Measurements from ENCODE around the gene BEND3. TPM values are rescaled to one million over a fixed set of nuclear protein-coding genes. Genes with fewer than 3 reads are reported as not detected.

The BEND3 gene
- total RNA-seq, 1 experiment from 2014 or later, result 70.2 TPM

DNA sequence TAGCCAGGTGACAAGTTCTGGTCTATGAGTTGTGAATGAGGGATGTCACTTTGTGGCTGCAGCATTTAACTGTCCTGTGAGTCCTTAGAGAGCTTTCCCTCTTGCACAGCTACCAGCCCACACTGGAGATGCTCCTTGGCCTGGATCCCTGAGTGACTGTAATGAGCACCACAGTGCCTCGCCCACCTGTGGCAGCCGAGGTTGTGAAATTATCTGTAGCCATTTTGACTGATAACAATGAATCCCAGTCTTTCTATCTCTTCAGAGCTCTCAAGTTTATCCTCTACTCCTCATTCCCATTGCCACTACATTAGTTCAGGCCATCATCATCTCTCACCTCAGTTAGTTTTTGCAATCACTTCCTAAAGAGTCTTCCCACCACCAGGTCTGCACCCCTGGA lies 41.3 kb upstream of the BEND3 start:
- H3K79me1 ChIP-seq (ENCODE audit: insufficient read depth, low read depth, low read length, poor library complexity, severe bottlenecking), result no peaks in the 10 kb centered on the region
- H3K79me2 ChIP-seq (ENCODE audit: insufficient read depth, low read length), result no peaks in the 10 kb centered on the region
- no peak overlapping the region for H3K14ac ChIP-seq (ENCODE audit: insufficient read depth, low read length)
- H3K9me3 ChIP-seq (ENCODE audit: control insufficient read depth, low read depth, low read length), result no peaks in the 10 kb centered on the region
- Mint-ChIP-seq H3K4me3 (no peak overlapping the region), H3K4me1 (peaks cover 19 to 23% of the 10 kb centered on the region in 2 experiments), H3K9me3 (no peaks in the 10 kb centered on the region), H3K27me3 (ENCODE audit: low read depth) (no peaks in the 10 kb centered on the region), H3K27ac (peak overlapping the region in 2 of 3 experiments; percentile 34 to 35; a peak in 3 of 7 replicates), H3K36me3 (ENCODE audit: insufficient read depth in 1 of 3, low read depth in 3 of 3) (no peaks in the 10 kb centered on the region; a peak in 1 of 7 replicates)
- H3K56ac ChIP-seq (ENCODE audit: insufficient read length, low read depth, low read length), result no peak overlapping the region
- no peak for DNase-seq
- H3K4me1 ChIP-seq (ENCODE audit: insufficient read depth, low read length), result no peaks in the 10 kb centered on the region; the same call in 1 of the 2 replicates
- H3K4ac ChIP-seq (ENCODE audit: low read depth, low read length), result no peak overlapping the region
- H4K91ac ChIP-seq (ENCODE audit: insufficient read length, low read depth, low read length), result no peak overlapping the region
- no CpG with 5 or more reads among the region's 2 CpGs for WGBS (ENCODE audit: extremely low coverage, insufficient read length, low lambda C conversion rate)
- no peaks in the 10 kb centered on the region for H3K23me2 ChIP-seq (ENCODE audit: insufficient read length, low read depth, low read length, poor library complexity, severe bottlenecking)
- no peak overlapping the region for H2BK15ac ChIP-seq (ENCODE audit: low read depth, low read length)
- H3T11ph ChIP-seq (ENCODE audit: low read length), result no peak overlapping the region
- H3K18ac ChIP-seq (ENCODE audit: insufficient read length, low read depth, low read length), result no peak overlapping the region
- no peak overlapping the region for H4K5ac ChIP-seq (ENCODE audit: insufficient read length, low read depth, low read length)
- no peak overlapping the region for H3K27ac ChIP-seq (ENCODE audit: insufficient read length, low read depth, low read length)
- H3K9ac ChIP-seq (ENCODE audit: extremely low read depth, insufficient read length, low read length), result no peak overlapping the region
- H3K23ac ChIP-seq (ENCODE audit: insufficient read length, low read depth, low read length), result no peak overlapping the region
- H4K8ac ChIP-seq (replicated peaks; ENCODE audit: insufficient read length, low read depth, low read length), result no peak overlapping the region
- TF ChIP-seq, protein P1, sequence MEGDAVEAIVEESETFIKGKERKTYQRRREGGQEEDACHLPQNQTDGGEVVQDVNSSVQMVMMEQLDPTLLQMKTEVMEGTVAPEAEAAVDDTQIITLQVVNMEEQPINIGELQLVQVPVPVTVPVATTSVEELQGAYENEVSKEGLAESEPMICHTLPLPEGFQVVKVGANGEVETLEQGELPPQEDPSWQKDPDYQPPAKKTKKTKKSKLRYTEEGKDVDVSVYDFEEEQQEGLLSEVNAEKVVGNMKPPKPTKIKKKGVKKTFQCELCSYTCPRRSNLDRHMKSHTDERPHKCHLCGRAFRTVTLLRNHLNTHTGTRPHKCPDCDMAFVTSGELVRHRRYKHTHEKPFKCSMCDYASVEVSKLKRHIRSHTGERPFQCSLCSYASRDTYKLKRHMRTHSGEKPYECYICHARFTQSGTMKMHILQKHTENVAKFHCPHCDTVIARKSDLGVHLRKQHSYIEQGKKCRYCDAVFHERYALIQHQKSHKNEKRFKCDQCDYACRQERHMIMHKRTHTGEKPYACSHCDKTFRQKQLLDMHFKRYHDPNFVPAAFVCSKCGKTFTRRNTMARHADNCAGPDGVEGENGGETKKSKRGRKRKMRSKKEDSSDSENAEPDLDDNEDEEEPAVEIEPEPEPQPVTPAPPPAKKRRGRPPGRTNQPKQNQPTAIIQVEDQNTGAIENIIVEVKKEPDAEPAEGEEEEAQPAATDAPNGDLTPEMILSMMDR (conservative IDR thresholded peaks at IDR 0.05), result no peak
- no peaks in the 10 kb centered on the region for H3K27me3 ChIP-seq (ENCODE audit: insufficient read depth, low read length)
- no peak overlapping the region for H2BK120ac ChIP-seq (ENCODE audit: low read depth, low read length, poor library complexity, severe bottlenecking)
- H2BK12ac ChIP-seq (ENCODE audit: insufficient read length, low read depth, low read length), result no peak overlapping the region
- no peak overlapping the region for H2BK20ac ChIP-seq (ENCODE audit: low read depth, low read length, poor library complexity, severe bottlenecking)
- no peak overlapping the region for H2AFZ ChIP-seq (ENCODE audit: low read length)
- no peak overlapping the region for H2AK5ac ChIP-seq (ENCODE audit: insufficient read length, low read length)
- H2BK5ac ChIP-seq (ENCODE audit: insufficient read length, low read length), result no peak overlapping the region
- no peaks in the 10 kb centered on the region for H4K20me1 ChIP-seq (ENCODE audit: control insufficient read depth, insufficient read depth, insufficient read length)
- no peak overlapping the region for H3K4me2 ChIP-seq (ENCODE audit: insufficient read depth, insufficient read length, low read length)

Measured in H9 (cell line).